ENCODE data around the gene CHD2. TPM values are rescaled to one million over a fixed set of nuclear protein-coding genes. Genes with fewer than 3 reads are reported as not detected.

The CHD2 gene
- polyA plus RNA-seq, 1 experiment, result 62.6 TPM

- CTCF ChIA-PET, result interaction anchor here (0.7 to 2.0 kb wide), 6 partner anchors 8 to 103 kb away, joined by 3 to 12 read pairs (median 6); no protein-coding TSS in a partner anchor
- POLR2A ChIA-PET, result interaction anchor here (0.5 to 5.5 kb wide), 14 partner anchors 8 to 128 kb away, joined by 3 to 98 read pairs (median 4); no protein-coding TSS in a partner anchor
Measured at GRCh38 chr15:92900731-92901071, 577 bp downstream of the CHD2 start.

GRCh38 chr15:92901072-92901761, 1.1 kb downstream of the CHD2 start:
- H3K27ac ChIP-seq (ENCODE audit: low read depth, low read length), result peak overlapping the region; percentile 77
- ChIA-PET POLR2A (interaction anchor here (0.5 to 5.5 kb wide), 9 partner anchors 8 to 127 kb away, joined by 3 to 98 read pairs (median 7); no protein-coding TSS in a partner anchor), CTCF (interaction anchor here (2.0 kb wide), 2 partner anchors 13 to 92 kb away, joined by 10 to 12 read pairs; no protein-coding TSS in a partner anchor)
- no peaks in the 10 kb centered on the region for H3K27me3 ChIP-seq (ENCODE audit: control insufficient read depth, insufficient read depth, low read length)
- TF ChIP-seq CTCF (IDR thresholded peaks at IDR 0.05; ENCODE audit: low read depth, low read length), result no peak
- no peaks in the 10 kb centered on the region for H3K9me3 ChIP-seq (ENCODE audit: control insufficient read depth, insufficient read depth, low read length)
- peak overlapping the region; percentile 74 for H3K4me3 ChIP-seq (ENCODE audit: low read depth, low read length)
- DNase-seq (ENCODE audit: low read depth, low spot score), result no peak

More at GRCh38 chr15:92900731-92901071, 577 bp downstream of the CHD2 start:
- H3K27ac ChIP-seq (ENCODE audit: low read depth, low read length), result peak overlapping the region; percentile 99
- DNase-seq (ENCODE audit: low read depth, low spot score), result no peak
- H3K4me3 ChIP-seq (ENCODE audit: low read depth, low read length), result peak overlapping the region; percentile 74
- H3K27me3 ChIP-seq (ENCODE audit: control insufficient read depth, insufficient read depth, low read length), result no peaks in the 10 kb centered on the region
- TF ChIP-seq CTCF (IDR thresholded peaks at IDR 0.05; ENCODE audit: low read depth, low read length), result no peak
- no peaks in the 10 kb centered on the region for H3K9me3 ChIP-seq (ENCODE audit: control insufficient read depth, insufficient read depth, low read length)

- Histone ChIP-seq H3K9me3 (ENCODE audit: control insufficient read depth, insufficient read depth, low read length) (no peaks in the 10 kb centered on the region), H3K27me3 (ENCODE audit: control insufficient read depth, insufficient read depth, low read length) (no peaks in the 10 kb centered on the region), H3K4me3 (ENCODE audit: low read depth, low read length) (peak overlapping the region; percentile 74), H3K27ac (ENCODE audit: low read depth, low read length) (no peak overlapping the region)
- CTCF ChIA-PET, result no interaction called here
- TF ChIP-seq CTCF (IDR thresholded peaks at IDR 0.05; ENCODE audit: low read depth, low read length), result no peak
- POLR2A ChIA-PET, result interaction anchor here (3.6 to 5.5 kb wide), 2 partner anchors 20 to 93 kb away, joined by 18 to 98 read pairs; no protein-coding TSS in a partner anchor
- DNase-seq (ENCODE audit: low read depth, low spot score), result no peak
Measured at GRCh38 chr15:92901995-92902394, 1.9 kb downstream of the CHD2 start.

GRCh38 chr15:92902737-92903593, 2.8 kb downstream of the CHD2 start:
- no peak for DNase-seq (ENCODE audit: low read depth, low spot score)
- POLR2A ChIA-PET, result interaction anchor here (1.2 to 5.5 kb wide), 3 partner anchors 15 to 94 kb away, joined by 4 to 98 read pairs (median 18); no protein-coding TSS in a partner anchor
- no peaks in the 10 kb centered on the region for H3K27me3 ChIP-seq (ENCODE audit: control insufficient read depth, insufficient read depth, low read length)
- no peaks in the 10 kb centered on the region for H3K9me3 ChIP-seq (ENCODE audit: control insufficient read depth, insufficient read depth, low read length)
- H3K27ac ChIP-seq (ENCODE audit: low read depth, low read length), result no peak overlapping the region
- no peak for TF ChIP-seq CTCF (IDR thresholded peaks at IDR 0.05; ENCODE audit: low read depth, low read length)
- H3K4me3 ChIP-seq (ENCODE audit: low read depth, low read length), result peak overlapping the region; percentile 74
- CTCF ChIA-PET, result interaction anchor here (1.6 to 1.9 kb wide), 2 partner anchors 94 to 105 kb away, joined by 3 to 9 read pairs; no protein-coding TSS in a partner anchor
